PFSK-1 (cell line): ENCODE results near the gene TRIM63.

Experiments
- FOXP2 ChIP-seq: optimal IDR thresholded peaks from 2 replicates; pipeline ENCODE3; 2011; ENCODE audit warnings: borderline replicate concordance, control low read depth, inconsistent platforms; ENCODE audit not compliant: insufficient read depth; ENCODE audit errors: extremely low read length, extremely low read depth
- POLR2AphosphoS5 ChIP-seq: IDR thresholded peaks from 2 replicates; pipeline ENCODE4 v1.6.1; 2012; ENCODE audit warnings: low read depth, mild to moderate bottlenecking, control low read depth, low read length, moderate library complexity
- REST ChIP-seq, 2 experiments: IDR thresholded peaks; 2 replicates each; pipeline versions ENCODE4 v1.6.1 to v1.8.0; 2011 to 2012; ENCODE audit warnings: low read depth in 2 of 2, low read length in 2 of 2, control low read depth in 1 of 2, inconsistent platforms in 1 of 2, mild to moderate bottlenecking in 1 of 2, moderate library complexity in 1 of 2; ENCODE audit not compliant: insufficient read depth in 1 of 2
- SIN3A ChIP-seq: IDR thresholded peaks from 2 replicates; pipeline ENCODE4 v1.6.1; 2012; ENCODE audit warnings: mild to moderate bottlenecking, low read length, moderate library complexity, borderline replicate concordance; ENCODE audit not compliant: insufficient read depth
- TAF1 ChIP-seq: IDR thresholded peaks from 2 replicates; pipeline ENCODE4 v1.6.1; 2012; ENCODE audit warnings: low read length, control low read depth, borderline replicate concordance; ENCODE audit not compliant: insufficient read depth

TRIM63 gene

GRCh38 chr1:26023009-26023408 lies 44.4 kb downstream of the TRIM63 start:
- no peak for TF ChIP-seq TAF1
- TF ChIP-seq POLR2AphosphoS5: no peak
- no peak for TF ChIP-seq SIN3A
- no peak for TF ChIP-seq FOXP2

DNA sequence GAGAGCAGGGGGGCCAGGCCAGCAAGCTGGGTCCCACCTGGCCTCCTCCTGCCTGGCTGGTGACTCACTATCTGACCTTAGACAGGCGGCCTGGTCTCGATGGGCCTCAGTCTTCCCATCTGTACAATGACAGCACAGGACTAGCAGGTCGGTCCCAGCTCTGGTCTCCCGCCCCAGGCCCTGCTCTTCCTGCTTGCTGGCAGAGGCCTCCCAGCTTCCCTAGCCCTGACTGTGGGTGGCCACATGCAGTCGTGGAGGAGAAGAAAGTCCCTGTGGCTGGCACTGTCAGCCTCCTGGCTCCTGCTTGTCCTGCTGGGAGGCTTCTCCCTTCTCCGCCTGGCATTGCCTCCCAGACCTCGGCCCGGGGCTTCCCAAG lies 45.0 kb downstream of the TRIM63 start:
- TF ChIP-seq FOXP2 (no peak), REST (IDR thresholded peaks at IDR 0.05; ENCODE audit: insufficient read depth in 1 of 2, low read depth in 2 of 2, low read length in 2 of 2) (no peak), POLR2AphosphoS5 (no peak), SIN3A (no peak), TAF1 (no peak)

DNA sequence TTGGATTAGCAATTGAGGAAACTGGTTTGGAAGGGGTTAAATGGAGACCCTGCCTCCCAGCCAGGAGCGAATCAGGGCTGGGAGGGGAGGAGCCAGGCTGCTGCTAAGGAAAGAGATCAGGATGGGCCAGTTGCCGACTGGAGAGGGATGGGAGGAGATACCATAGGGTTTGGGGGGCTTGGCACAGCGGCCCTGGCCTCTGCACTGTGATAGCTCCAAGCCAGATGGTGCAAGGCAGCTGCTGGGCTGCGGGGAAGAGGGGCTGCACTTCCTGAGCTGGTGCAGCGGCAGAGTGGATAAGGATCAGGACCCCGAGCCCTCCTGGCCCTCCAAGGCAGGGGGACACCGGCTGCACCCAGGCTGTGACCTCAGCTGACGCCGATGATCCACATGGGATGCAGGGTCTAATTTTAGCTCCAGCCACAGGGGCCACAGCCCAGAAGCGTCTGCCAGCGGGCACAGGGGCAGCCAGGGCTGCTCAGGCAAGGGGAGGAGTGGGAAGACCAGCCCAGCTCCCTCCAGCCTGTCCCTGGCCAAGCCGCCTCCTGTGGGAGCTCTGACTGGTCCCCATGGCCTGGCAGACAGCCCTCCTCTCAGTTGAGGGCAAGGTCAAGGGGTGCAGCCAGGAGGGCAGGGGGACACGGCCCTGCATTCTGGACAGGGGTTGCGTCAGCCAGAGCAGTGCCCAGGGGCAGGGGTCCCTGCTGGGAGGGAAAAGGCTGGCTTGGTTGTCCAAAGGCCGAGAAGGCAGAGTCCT lies 45.6 kb downstream of the TRIM63 start, which contains the start of gene EXTL1:
EXTL1 (plus strand) TSS at position 129 of the 757 bp plus-strand sequence. CDS start 872 bp downstream, outside the sequence.
- TF ChIP-seq REST (IDR thresholded peaks at IDR 0.05; ENCODE audit: insufficient read depth in 1 of 2, low read depth in 2 of 2, low read length in 2 of 2): no peak
- no peak for TF ChIP-seq POLR2AphosphoS5
- no peak for TF ChIP-seq FOXP2
- no peak for TF ChIP-seq TAF1
- TF ChIP-seq SIN3A: no peak

DNA sequence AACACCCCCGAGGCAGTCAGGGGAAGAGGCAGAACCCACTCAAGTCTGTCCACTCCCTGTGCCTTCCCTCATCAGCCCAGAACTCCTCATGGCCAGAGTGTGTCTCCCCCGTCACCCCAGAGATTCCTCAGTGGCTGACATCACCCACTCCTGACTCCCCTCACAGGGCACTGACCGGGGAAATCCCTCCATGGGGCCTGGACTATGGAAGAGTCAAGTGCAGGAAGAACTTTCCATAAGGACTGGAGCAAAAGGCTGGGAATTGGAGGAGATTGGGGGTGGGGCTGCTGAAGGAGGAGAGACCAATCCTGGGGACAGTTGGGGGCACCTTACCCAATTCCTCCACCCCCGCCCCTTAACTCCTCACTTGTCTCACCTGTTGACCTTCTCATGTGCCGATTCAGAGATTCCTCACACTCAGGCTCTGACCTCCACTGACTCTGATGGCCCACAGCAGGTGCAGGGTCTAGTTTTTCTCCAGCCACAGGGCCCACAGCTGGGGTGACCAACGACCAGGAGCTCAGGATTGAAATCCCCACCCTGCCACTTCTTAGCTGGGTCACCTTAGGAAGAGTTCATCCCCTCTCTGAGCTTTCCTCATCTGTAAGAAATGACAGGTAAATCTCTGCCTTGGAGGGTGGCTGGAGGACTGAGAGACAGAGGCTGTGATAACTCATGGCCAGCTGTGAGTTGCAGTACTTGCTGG lies 46.3 kb downstream of the TRIM63 start:
- TF ChIP-seq REST (IDR thresholded peaks at IDR 0.05; ENCODE audit: insufficient read depth in 1 of 2, low read depth in 2 of 2, low read length in 2 of 2) (no peak), TAF1 (no peak), FOXP2 (no peak), SIN3A (no peak), POLR2AphosphoS5 (no peak)

DNA sequence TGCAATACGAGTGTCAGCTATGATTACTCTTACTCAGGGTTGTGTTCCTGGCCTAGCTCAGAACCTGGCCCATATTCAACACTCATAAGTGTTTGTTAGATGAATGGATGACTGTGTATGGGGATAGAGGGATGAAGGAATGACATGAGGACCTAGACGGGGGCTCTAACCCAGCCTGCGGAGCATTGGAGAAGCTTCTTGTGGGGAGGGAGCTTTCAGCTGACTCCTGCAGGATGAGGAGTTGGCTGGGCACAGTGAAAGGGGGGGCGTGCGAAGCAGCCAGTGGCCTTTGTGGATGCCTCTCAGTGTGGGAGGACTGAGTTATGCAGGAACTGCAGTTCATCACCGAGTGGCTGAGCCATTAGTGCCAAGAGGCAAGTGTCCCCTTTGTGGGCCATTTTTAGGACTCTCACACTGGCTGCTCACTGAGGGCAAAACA lies 47.1 kb downstream of the TRIM63 start:
- TF ChIP-seq REST (IDR thresholded peaks at IDR 0.05; ENCODE audit: insufficient read depth in 1 of 2, low read depth in 2 of 2, low read length in 2 of 2) (no peak), POLR2AphosphoS5 (no peak), TAF1 (no peak), FOXP2 (no peak), SIN3A (no peak)
